NCI-H345 (cell line): ENCODE measurements around the gene SLC2A10.

Source experiments
- DNase-seq: peaks from one replicate; lab custom pipeline; 2025; lab: John Stamatoyannopoulos, UW

Gene SLC2A10

GRCh38 chr20:46703435-46703834, 6.0 kb upstream of the SLC2A10 start:
- DNase-seq = no peak

GRCh38 chr20:46704714-46705377, 4.6 kb upstream of the SLC2A10 start:
- DNase-seq = no peak

GRCh38 chr20:46705378-46705729, 4.1 kb upstream of the SLC2A10 start:
- no peak for DNase-seq

DNA sequence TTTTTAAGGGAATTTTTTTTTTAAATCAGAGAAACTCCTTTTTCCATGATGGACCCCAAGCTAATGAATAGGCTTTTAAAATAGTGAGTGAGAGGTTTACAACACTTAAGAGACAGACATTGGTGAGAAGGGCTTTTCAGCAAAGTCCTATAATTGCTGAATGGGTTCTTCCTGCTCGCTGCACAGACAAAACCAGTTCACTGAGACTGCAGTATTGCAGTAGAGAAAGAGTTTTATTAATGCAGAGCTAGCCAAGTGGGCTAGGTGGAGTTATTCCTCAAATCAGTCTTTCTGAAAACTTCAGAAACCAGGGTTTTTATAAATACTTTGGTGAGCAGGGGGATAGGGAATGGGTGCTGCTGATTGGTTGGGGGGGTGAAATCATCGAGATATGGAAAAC, 3.2 kb upstream of the SLC2A10 start:
- DNase-seq = no peak

- DNase-seq = no peak
Observed at GRCh38 chr20:46708172-46708860, 1.1 kb upstream of the SLC2A10 start.

GRCh38 chr20:46709055-46709458, 392 bp upstream of the SLC2A10 start:
- DNase-seq = no peak

DNA sequence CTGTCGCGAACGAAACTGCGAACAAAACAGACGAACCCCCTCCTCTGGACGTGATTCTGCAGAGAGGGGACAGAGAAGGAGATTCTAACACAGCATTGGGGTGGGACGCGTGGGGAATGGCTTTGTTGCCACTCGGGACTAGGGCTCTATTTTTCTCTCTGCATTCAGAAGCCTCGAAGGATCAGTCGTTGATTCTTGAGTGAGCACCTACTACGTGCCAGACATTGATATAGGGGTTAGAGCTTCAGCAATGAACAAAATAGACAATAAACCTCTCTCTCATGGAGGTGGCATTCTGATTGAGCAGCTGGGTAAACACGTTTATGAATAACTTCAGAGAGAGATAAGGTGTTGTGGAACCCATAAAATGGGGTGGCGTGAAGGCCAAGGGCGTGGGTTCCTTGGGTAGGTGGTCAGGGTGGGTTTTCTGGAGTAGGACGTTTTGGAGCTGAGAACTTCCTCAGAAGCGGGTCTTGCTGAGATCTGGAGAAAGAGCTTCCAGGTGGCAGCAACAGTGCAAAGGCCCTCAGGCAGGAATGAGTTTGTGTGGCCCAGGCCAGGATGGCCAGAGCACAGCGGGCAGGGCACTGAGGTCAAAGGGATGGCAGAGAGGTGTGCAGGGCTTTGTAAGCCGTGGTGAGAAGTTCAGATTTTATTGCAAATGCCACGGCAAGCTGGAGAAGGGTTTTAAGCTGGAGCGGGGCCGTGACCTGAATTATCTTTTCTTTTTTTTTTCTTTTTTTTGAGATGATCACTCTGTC, 884 bp downstream of the SLC2A10 start:
- no peak for DNase-seq

DNA sequence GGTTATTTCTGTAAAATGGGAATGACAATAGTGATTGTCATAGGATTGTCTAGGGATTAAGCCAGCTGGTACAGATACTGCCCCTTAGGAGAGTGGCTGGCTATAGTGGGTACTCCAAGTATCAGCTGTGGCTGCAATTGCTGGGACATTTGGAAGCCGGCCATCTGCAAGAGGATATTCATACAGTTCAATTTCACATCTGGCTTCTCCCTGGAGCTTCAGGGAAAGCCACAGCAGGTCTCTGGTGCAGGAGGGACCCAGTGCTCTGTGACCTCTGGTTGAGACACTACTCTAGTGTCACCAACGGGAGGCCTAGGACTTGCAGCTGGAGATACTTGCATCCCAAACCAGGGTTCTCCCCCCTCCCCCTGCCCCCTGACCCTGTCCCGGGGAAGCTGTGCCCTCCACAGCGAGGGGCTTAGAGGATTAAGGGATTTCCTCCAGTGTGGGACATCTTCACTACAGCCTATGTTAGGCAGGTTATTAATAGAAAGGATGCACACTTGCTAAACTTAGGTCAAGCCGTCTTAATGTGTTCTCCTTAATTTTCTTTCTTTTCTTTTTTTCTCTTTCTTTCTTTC, 2.7 kb downstream of the SLC2A10 start:
- DNase-seq = no peak

DNA sequence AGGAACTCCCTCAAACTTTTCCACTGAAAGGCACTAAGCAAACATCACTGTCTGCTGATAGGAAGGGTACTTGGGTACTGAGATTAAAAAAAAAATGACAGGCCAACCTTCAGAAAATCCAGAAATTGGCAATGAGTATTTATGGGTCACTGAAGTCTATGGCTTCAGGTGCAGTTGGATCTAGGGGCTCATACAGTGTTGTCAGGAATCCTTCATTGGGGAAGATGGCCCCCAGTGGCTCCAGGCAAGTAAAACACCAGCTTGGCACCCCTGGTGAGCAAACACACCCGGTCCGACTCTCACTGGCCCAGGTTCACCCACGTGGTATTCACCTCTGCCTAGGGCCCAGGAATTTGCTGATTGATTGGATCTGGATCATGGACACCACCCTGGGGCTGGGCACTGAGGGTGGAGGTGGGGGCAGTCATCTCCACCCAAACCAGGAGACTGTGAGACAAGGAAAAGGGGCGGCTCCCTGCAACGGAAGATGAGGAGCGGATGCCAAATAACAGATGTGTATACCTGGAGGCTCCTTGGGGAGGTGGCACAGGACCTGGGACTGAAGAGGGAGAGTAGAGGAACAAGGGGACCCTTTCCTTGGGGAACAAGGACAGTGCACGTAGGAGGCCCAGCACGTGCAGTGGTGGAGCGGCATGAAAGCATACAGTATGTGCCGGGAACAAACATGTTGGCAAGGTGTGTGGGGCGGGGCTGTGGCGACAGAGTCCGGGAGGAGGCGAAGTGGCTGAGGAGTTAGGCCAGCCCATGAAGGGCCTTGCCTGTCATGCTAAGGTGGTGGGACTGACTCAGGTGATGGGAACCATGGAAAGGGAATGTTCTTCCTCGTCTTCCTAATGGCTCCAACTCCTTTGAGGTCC, 4.7 kb downstream of the SLC2A10 start:
- DNase-seq = no peak

GRCh38 chr20:46715292-46715756, 5.9 kb downstream of the SLC2A10 start:
- no peak for DNase-seq

GRCh38 chr20:46717818-46718541, 8.5 kb downstream of the SLC2A10 start:
- no peak for DNase-seq

- no peak for DNase-seq
Observed at GRCh38 chr20:46720019-46720418, 10.6 kb downstream of the SLC2A10 start.

DNA sequence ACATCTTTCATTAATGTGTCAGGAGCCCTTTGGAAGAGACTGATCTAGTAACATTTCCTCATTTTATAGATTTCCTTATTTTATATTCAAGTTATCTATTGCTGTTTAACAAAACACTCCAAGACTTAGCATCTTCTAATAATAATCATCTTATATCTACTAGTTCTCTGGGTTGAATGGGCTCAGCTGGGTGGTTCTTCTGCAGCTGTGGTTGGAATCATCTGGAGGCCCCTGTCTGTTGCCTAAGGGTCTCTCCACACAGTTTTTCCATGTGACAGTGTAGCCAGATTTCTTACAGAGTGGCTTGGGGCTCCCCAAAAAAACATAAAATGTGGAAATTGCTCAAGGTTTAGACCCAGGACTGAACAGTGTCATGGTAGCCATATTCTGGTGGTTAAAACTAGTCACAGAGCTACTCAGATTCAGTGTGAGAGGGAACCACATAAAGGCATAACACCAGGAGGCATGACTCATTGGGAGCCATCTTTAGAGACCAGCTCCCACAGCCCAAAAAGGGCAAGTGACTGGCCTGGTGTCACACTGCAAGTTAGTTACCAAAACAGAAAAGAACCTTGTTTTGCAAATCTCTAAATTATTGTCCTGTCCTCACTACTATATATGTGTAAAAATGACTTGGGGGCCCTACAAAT, 11.5 kb downstream of the SLC2A10 start:
- no peak for DNase-seq

- DNase-seq = no peak
Observed at GRCh38 chr20:46721476-46721875, 12.0 kb downstream of the SLC2A10 start.

DNA sequence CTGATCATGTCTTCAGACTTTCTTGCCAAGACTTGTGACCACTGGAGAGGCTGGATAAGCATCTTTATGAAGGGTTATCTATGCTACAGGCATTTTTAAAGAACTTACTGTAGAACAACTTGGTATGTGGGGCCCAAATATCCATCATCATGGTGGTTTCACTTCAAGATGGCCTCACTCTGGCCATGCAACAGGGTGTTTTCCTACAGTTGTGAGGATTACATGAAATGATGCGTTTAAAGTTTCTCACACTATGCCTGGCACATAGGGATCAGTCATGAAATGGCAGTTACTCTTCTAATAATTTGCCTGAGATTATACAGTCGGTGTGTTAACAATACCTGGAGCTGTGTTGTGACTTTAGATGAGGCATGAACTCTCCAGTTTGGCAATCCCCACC, 13.0 kb downstream of the SLC2A10 start:
- no peak for DNase-seq

GRCh38 chr20:46723039-46723438, 13.6 kb downstream of the SLC2A10 start:
- no peak for DNase-seq

- no peak for DNase-seq
Observed at GRCh38 chr20:46724343-46724959, 15.0 kb downstream of the SLC2A10 start.

DNA sequence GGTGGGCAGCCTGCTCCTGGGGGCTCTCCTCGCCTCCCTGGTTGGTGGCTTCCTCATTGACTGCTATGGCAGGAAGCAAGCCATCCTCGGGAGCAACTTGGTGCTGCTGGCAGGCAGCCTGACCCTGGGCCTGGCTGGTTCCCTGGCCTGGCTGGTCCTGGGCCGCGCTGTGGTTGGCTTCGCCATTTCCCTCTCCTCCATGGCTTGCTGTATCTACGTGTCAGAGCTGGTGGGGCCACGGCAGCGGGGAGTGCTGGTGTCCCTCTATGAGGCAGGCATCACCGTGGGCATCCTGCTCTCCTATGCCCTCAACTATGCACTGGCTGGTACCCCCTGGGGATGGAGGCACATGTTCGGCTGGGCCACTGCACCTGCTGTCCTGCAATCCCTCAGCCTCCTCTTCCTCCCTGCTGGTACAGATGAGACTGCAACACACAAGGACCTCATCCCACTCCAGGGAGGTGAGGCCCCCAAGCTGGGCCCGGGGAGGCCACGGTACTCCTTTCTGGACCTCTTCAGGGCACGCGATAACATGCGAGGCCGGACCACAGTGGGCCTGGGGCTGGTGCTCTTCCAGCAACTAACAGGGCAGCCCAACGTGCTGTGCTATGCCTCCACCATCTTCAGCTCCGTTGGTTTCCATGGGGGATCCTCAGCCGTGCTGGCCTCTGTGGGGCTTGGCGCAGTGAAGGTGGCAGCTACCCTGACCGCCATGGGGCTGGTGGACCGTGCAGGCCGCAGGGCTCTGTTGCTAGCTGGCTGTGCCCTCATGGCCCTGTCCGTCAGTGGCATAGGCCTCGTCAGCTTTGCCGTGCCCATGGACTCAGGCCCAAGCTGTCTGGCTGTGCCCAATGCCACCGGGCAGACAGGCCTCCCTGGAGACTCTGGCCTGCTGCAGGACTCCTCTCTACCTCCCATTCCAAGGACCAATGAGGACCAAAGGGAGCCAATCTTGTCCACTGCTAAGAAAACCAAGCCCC, 16.0 kb downstream of the SLC2A10 start:
- no peak for DNase-seq

DNA sequence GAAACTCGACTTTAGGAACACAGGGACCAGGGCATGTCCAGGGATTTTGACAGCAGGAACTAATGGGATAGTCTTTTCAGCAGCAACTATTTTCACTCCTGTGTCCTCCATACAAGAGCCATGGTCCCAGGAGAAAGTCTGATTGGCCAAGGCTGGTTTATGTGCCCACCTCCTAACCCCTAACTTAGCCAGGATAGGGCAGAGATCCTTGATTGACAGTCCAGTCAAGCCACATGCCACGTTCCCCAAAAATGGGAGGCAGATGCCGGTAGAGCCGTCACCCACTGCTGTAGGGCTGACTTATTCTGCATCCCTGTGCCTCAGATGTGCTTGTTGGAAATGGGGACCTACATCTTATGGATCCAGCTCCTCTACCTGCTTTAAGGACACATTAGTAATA, 22.3 kb downstream of the SLC2A10 start:
- no peak for DNase-seq
